Neural cell (in vitro differentiated cells): ENCODE measurements around the gene PTMS. TPM values are rescaled to one million over a fixed set of nuclear protein-coding genes. Genes with fewer than 3 reads are reported as not detected.

Experiments used
- H2AFZ ChIP-seq: fragments of 200-600, 300-800 bp; sonication (generic), shearing (Covaris generic); 2 replicates; pipeline ENCODE4 v1.6.0; 2014; ENCODE audit warnings: low read depth, mild to moderate bottlenecking, antibody characterized with exemption, low read length, moderate library complexity
- H3F3A ChIP-seq: fragments of 200-600 bp; shearing (Covaris generic); 2 replicates; pipeline ENCODE4 v1.6.1; 2016; ENCODE audit warnings: mild to moderate bottlenecking, moderate library complexity, mixed read lengths, antibody characterized with exemption, low read length; ENCODE audit not compliant: insufficient read depth, poor library complexity, severe bottlenecking
- H3K27ac ChIP-seq: fragments of 200-600, 300-800 bp; sonication (generic), shearing (Covaris generic); 2 replicates; pipeline ENCODE4 v1.5.1; 2014; ENCODE audit warnings: mild to moderate bottlenecking, low read length, moderate library complexity
- H3K27me3 ChIP-seq: fragments of 300-800, 200-600 bp; sonication (generic), shearing (Covaris generic); 2 replicates; pipeline ENCODE4 v1.6.0; 2014; ENCODE audit warnings: mild to moderate bottlenecking, low read depth, low read length, moderate library complexity; ENCODE audit not compliant: insufficient read depth
- H3K36me3 ChIP-seq: fragments of 300-800, 200-600 bp; sonication (generic), shearing (Covaris generic); 2 replicates; pipeline ENCODE4 v1.5.1; 2014; ENCODE audit warnings: mild to moderate bottlenecking, antibody characterized with exemption, low read length, moderate library complexity; ENCODE audit not compliant: insufficient read depth
- H3K4me2 ChIP-seq: fragments of 300-800, 200-600 bp; sonication (generic), shearing (Covaris generic); 2 replicates; pipeline ENCODE4 v1.6.0; 2014; ENCODE audit warnings: mild to moderate bottlenecking, low read length
- H3K4me3 ChIP-seq: fragments of 300-800, 200-600 bp; sonication (generic), shearing (Covaris generic); 2 replicates; pipeline ENCODE4 v1.5.1; 2014; ENCODE audit warnings: mild to moderate bottlenecking, low read length, moderate library complexity
- H3K79me2 ChIP-seq: fragments of 200-600 bp; shearing (Covaris generic); replicated peaks from 2 replicates; pipeline ENCODE4 v1.6.0; 2014; ENCODE audit warnings: mild to moderate bottlenecking, low read length, moderate library complexity; ENCODE audit not compliant: insufficient read depth
- H3K9ac ChIP-seq: fragments of 300-800, 200-600 bp; sonication (generic), shearing (Covaris generic); 2 replicates; pipeline ENCODE4 v1.6.1; 2016; ENCODE audit warnings: mild to moderate bottlenecking, low read length, mixed read lengths
- H3K9me2 ChIP-seq: fragments of 200-600 bp; shearing (Covaris generic); 2 replicates; pipeline ENCODE4 v1.6.1; 2016; ENCODE audit warnings: mild to moderate bottlenecking, low read length, mixed read lengths; ENCODE audit not compliant: insufficient read depth
- H3K9me3 ChIP-seq: fragments of 200-600, 300-800 bp; sonication (generic), shearing (Covaris generic); 2 replicates; pipeline ENCODE4 v1.6.1; 2016; ENCODE audit warnings: mild to moderate bottlenecking, mixed run types, low read length, moderate library complexity, mixed read lengths
- H4K20me1 ChIP-seq: fragments of 200-600 bp; shearing (Covaris generic); 2 replicates; pipeline ENCODE4 v1.6.1; 2016; ENCODE audit warnings: mild to moderate bottlenecking, mixed run types; ENCODE audit not compliant: insufficient read depth
- CTCF ChIP-seq: fragments of 450-650 bp; IDR thresholded peaks from 2 replicates; pipeline ENCODE4 v1.5.1; 2014; ENCODE audit warnings: antibody characterized with exemption, mild to moderate bottlenecking, moderate library complexity; ENCODE audit not compliant: poor library complexity, severe bottlenecking
- EP300 ChIP-seq: fragments of 450-650 bp; conservative IDR thresholded peaks from 2 replicates; pipeline ENCODE4 v1.6.1; 2014; ENCODE audit warnings: antibody characterized with exemption, mild to moderate bottlenecking, moderate library complexity; ENCODE audit not compliant: poor library complexity, severe bottlenecking
- EZH2 ChIP-seq: fragments of 200-600, 300-800 bp; shearing (Covaris generic), sonication (generic); IDR thresholded peaks from 2 replicates; pipeline ENCODE4 v1.6.1; 2014; ENCODE audit warnings: antibody characterized with exemption, low read length, borderline replicate concordance, mild to moderate bottlenecking; ENCODE audit not compliant: insufficient read depth, poor library complexity, severe bottlenecking
- MXI1 ChIP-seq: fragments of 450-650 bp; conservative IDR thresholded peaks from 2 replicates; pipeline ENCODE4 v1.6.1; 2014; ENCODE audit warnings: antibody characterized with exemption, mild to moderate bottlenecking; ENCODE audit not compliant: poor library complexity, severe bottlenecking
- POLR2AphosphoS5 ChIP-seq: IDR thresholded peaks from 2 replicates; pipeline ENCODE4 v1.6.1; 2012
- RAD21 ChIP-seq: fragments of 450-650 bp; conservative IDR thresholded peaks from 2 replicates; pipeline ENCODE4 v1.6.1; 2014; ENCODE audit warnings: antibody characterized with exemption, mild to moderate bottlenecking, moderate library complexity
- REST ChIP-seq: IDR thresholded peaks from 2 replicates; pipeline ENCODE4 v1.6.1; 2012; ENCODE audit warnings: borderline replicate concordance
- SMC3 ChIP-seq: fragments of 450-650 bp; conservative IDR thresholded peaks from 2 replicates; pipeline ENCODE4 v1.6.1; 2014; ENCODE audit warnings: antibody characterized with exemption, mild to moderate bottlenecking, moderate library complexity; ENCODE audit not compliant: poor library complexity
- TAF1 ChIP-seq: IDR thresholded peaks from 2 replicates; pipeline ENCODE4 v1.6.1; 2012; ENCODE audit warnings: low read depth
- polyA plus RNA-seq: library from polyadenylated mRNA; depleted of rRNA; stranded (reverse); fragments of >200 nt; gene quantifications from 2 replicates; pipeline ENCODE4 v1.2.3, GENCODE V29; 2014

Gene PTMS
- polyA plus RNA-seq, 1 donor from 2014 or later: 557 TPM

GRCh38 chr12:6807170-6807569 is 41.0 kb downstream of the PTMS start:
- no peak overlapping the region for H2AFZ ChIP-seq
- H3K27ac ChIP-seq: no peak overlapping the region
- H4K20me1 ChIP-seq: no peaks in the 10 kb centered on the region
- H3K9me2 ChIP-seq: no peaks in the 10 kb centered on the region
- H3F3A ChIP-seq: no peaks in the 10 kb centered on the region
- H3K9me3 ChIP-seq: no peaks in the 10 kb centered on the region
- H3K79me2 ChIP-seq: no peaks in the 10 kb centered on the region
- no peak overlapping the region for H3K4me3 ChIP-seq
- no peak overlapping the region for H3K4me2 ChIP-seq
- no peaks in the 10 kb centered on the region for H3K36me3 ChIP-seq
- H3K27me3 ChIP-seq: no peaks in the 10 kb centered on the region
- no peak overlapping the region for H3K9ac ChIP-seq
- no peak for TF ChIP-seq TAF1
- no peak for TF ChIP-seq POLR2AphosphoS5
- TF ChIP-seq REST: no peak
- no peak for TF ChIP-seq MXI1
- no peak for TF ChIP-seq EP300
- no peak for TF ChIP-seq RAD21

GRCh38 chr12:6809056-6809455 is 42.9 kb downstream of the PTMS start:
- H3K4me3 ChIP-seq: no peak overlapping the region
- no peaks in the 10 kb centered on the region for H3F3A ChIP-seq
- no peaks in the 10 kb centered on the region for H3K27me3 ChIP-seq
- no peaks in the 10 kb centered on the region for H3K9me3 ChIP-seq
- no peak overlapping the region for H2AFZ ChIP-seq
- H3K9me2 ChIP-seq: no peaks in the 10 kb centered on the region
- H3K9ac ChIP-seq: no peak overlapping the region
- TF ChIP-seq POLR2AphosphoS5 (no peak), SMC3 (no peak), CTCF (no peak), RAD21 (no peak), EP300 (no peak), EZH2 (no peak), MXI1 (no peak), REST (no peak), TAF1 (no peak)
- no peaks in the 10 kb centered on the region for H4K20me1 ChIP-seq
- no peak overlapping the region for H3K4me2 ChIP-seq
- no peaks in the 10 kb centered on the region for H3K36me3 ChIP-seq
- H3K27ac ChIP-seq: no peak overlapping the region
- H3K79me2 ChIP-seq: no peaks in the 10 kb centered on the region
